Cardiac muscle cell (in vitro differentiated cells and primary cell): ENCODE measurements around the gene SSBP3. TPM values are rescaled to one million over a fixed set of nuclear protein-coding genes. Genes with fewer than 3 reads are reported as not detected.
A peak's percentile ranks its signal among the peaks of the same experiment; 100 is the strongest.

Experiments
- DNase-seq, 2 donors: peaks; one replicate each; pipeline versions ENCODE4 v3.0.0 to v3.0.0-alpha.2; 2010 to 2017; ENCODE audit warnings: low read depth in 1 of 2, low spot score in 1 of 2
- H3K27ac ChIP-seq: fragments of 200-600 bp; sonication (generic); 2 replicates; pipeline ENCODE4 v1.5.1; 2016
- H3K27me3 ChIP-seq: fragments of 200-600 bp; sonication (generic); 2 replicates; pipeline ENCODE4 v1.6.0; 2016; ENCODE audit warnings: control low read depth
- H3K36me3 ChIP-seq: fragments of 200-600 bp; sonication (generic); 2 replicates; pipeline ENCODE4 v1.5.1; 2016; ENCODE audit warnings: control low read depth
- H3K4me1 ChIP-seq: fragments of 200-600 bp; sonication (generic); 2 replicates; pipeline ENCODE4 v1.8.1; 2017; ENCODE audit warnings: low read depth, mild to moderate bottlenecking, mixed run types
- H3K4me3 ChIP-seq: fragments of 200-600 bp; sonication (generic); 2 replicates; pipeline ENCODE4 v1.5.1; 2016; ENCODE audit warnings: mild to moderate bottlenecking
- H3K9me3 ChIP-seq: fragments of 200-600 bp; sonication (generic); 2 replicates; pipeline ENCODE4 v1.5.1; 2017; ENCODE audit warnings: low read depth, mild to moderate bottlenecking, control low read depth
- CTCF ChIP-seq: IDR thresholded peaks from 2 replicates; pipeline ENCODE4 v1.5.1; 2012; ENCODE audit warnings: low read depth, mild to moderate bottlenecking, low read length
- polyA plus RNA-seq: library from polyadenylated mRNA; unstranded; fragments of >200 nt; fragmentation: Nextera tagmentation; extraction: Ambion mirVana; gene quantifications from 2 replicates; pipeline ENCODE4 v1.2.1, GENCODE V29; 2016
- total RNA-seq: library from RNA; depleted of rRNA; stranded (reverse); fragments of >200 nt; gene quantifications from 2 replicates; pipeline ENCODE4 v1.2.3, GENCODE V29; 2016

SSBP3 gene
- total and polyA plus RNA-seq, 2 experiments from 2014 or later: 40.2 to 81.0 TPM

DNA sequence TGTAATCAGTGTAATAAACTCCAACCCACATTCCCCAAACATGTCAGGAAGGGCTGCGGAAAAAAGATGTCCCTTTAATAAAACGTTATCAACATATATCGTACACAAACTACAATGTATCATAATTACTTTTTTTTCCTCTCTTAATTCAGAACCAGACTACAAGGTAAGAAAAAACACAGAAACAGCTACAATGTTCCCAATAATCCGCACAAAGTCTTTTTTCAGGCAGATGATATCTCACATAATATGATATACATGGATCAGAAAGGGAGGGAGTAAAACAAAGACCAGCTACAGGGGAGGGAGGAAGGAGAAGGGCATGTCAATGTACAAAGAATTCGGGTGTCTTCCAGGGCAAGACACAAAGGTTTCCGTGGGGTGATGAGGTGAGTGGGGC, 180.8 kb downstream of the SSBP3 start:
- no peaks in the 10 kb centered on the region for H3K27me3 ChIP-seq
- no peaks in the 10 kb centered on the region for H3K9me3 ChIP-seq
- H3K36me3 ChIP-seq: peaks cover 14% of the 10 kb centered on the region
- no peaks in the 10 kb centered on the region for H3K4me1 ChIP-seq
- H3K27ac ChIP-seq: peak overlapping the region; percentile 25
- DNase-seq: no peak
- no peak for TF ChIP-seq CTCF
- H3K4me3 ChIP-seq: no peak overlapping the region

DNA sequence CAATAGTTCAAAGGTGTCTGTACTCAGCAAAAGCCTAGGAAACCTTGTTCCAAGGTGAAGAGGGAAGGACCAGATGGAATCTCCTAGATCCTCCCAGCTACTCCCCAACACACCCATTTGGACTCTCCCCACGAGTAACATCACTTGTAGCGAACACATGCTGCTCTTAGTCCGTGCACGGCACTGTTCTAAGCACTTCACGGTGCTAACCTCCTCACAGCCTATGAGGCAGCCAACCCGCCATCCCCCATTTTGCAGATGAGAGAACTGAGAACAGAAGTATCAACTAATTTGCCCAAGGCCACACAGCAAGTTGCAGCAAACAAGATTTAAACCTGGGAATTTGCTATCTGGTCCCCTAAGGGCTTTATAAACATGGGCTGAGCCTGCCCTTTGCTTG, 182.0 kb downstream of the SSBP3 start:
- Histone ChIP-seq H3K4me3 (no peak overlapping the region), H3K27ac (peak overlapping the region; percentile 63), H3K27me3 (no peaks in the 10 kb centered on the region), H3K4me1 (peaks cover 8% of the 10 kb centered on the region), H3K36me3 (peaks cover 14% of the 10 kb centered on the region), H3K9me3 (no peaks in the 10 kb centered on the region)
- DNase-seq: no peak
- no peak for TF ChIP-seq CTCF

GRCh38 chr1:54223441-54224202, 182.6 kb downstream of the SSBP3 start:
- Histone ChIP-seq H3K9me3 (no peaks in the 10 kb centered on the region), H3K36me3 (peaks cover 14% of the 10 kb centered on the region), H3K4me1 (peaks cover 8% of the 10 kb centered on the region), H3K4me3 (no peak overlapping the region), H3K27ac (peak overlapping the region; percentile 63), H3K27me3 (no peaks in the 10 kb centered on the region)
- no peak for TF ChIP-seq CTCF
- no peak for DNase-seq

DNA sequence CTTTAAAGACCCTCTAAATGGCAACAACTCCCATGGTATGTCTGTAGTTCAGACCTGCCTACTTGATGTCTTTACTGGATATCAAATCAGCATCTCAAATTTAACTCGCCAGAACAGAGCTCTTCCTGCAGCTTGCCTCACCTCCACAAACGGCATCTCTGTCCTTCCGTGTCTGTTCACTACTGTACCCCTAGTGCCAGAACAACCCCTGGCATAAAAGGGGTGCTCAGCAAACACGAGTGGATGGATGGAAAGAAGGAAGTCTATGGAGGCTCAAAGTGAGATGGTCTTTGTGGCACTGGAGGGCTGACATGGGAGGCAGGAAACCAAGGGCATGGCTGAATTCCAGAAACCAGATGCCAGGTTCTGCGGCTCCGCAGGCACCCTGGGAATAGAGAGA, 183.5 kb downstream of the SSBP3 start:
- no peaks in the 10 kb centered on the region for H3K9me3 ChIP-seq
- no peaks in the 10 kb centered on the region for H3K27me3 ChIP-seq
- no peak for DNase-seq
- peaks cover 8% of the 10 kb centered on the region for H3K4me1 ChIP-seq
- H3K36me3 ChIP-seq: peaks cover 18% of the 10 kb centered on the region
- H3K27ac ChIP-seq: peak overlapping the region; percentile 34
- no peak overlapping the region for H3K4me3 ChIP-seq
- no peak for TF ChIP-seq CTCF

- no peaks in the 10 kb centered on the region for H3K9me3 ChIP-seq
- no peak for TF ChIP-seq CTCF
- H3K4me3 ChIP-seq: no peak overlapping the region
- no peaks in the 10 kb centered on the region for H3K27me3 ChIP-seq
- no peak for DNase-seq
- H3K27ac ChIP-seq: no peak overlapping the region
- peaks cover 8% of the 10 kb centered on the region for H3K4me1 ChIP-seq
- peaks cover 21% of the 10 kb centered on the region for H3K36me3 ChIP-seq
These were observed 184.2 kb downstream of the SSBP3 start for GRCh38 chr1:54221867-54222484.
